GM19238 (cell line): ENCODE measurements around the gene ITGB8.
"Not testable (repeated sequence)": the region's sequence is repeated elsewhere in the genome, so short reads cannot be mapped to it uniquely, and the experiment has no call there.

Experiments used
- DNase-seq: peaks from one replicate; pipeline ENCODE4 v3.0.0; 2011; ENCODE audit warnings: low spot score; ENCODE audit not compliant: insufficient read length

Gene ITGB8

DNA sequence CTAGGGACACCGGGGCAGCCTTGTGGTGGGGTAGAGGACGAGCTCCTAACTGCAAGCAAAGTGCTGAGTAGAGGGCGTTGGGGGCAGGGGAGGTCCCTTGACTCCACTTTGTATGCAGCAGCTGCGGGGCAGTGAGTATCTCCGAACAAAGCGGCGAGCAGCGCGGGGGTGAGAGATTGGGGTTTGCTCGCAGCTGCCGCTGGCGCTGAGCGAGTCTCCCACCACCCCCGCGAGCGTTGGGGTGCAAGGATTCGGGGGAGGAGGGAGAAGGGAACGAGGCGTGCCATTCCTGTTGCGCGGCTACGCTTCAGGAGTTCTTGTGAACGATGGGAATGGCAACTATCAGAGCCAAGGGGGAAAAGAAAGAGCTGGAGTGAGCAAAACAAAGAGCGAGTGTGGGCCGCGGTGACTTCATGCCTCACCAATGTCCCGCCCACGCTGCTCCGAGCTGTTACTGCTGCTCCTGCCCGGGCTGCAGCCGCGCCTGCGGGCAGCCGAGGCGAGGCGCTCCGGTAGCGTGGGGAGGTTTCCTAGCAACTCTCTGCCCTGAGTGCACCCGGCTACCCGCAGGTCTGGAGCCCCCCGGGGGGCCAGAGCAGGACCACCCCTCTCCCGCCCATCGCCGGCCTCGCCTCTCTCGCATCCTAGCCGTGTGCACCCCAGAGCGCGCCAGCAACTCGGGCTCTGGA is at the start of gene ITGB8:
Gene ITGB8, plus strand, starts transcription at position 662 of the 689 bp plus-strand sequence. CDS start 907 bp downstream, outside the sequence.
- DNase-seq: peak; percentile 32

DNA sequence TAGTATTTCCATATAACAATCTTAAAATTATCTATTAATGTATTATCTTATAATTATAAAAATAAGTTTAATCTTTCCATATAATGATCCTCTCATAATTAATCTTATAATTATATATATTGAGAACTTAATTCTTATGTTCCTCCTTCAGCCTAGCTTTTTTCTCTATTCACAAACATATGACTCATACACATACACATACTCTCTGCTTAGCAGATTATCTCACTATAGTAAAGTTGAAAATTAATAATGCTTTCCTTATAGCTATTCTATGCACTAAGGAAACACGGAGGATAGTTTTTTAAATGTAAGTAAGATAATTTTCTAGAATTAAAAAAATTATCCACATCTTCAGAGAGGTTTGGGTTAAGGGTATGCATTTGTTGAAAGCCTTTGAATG is 47.7 kb upstream of the ITGB8 start:
- DNase-seq: no peak

DNA sequence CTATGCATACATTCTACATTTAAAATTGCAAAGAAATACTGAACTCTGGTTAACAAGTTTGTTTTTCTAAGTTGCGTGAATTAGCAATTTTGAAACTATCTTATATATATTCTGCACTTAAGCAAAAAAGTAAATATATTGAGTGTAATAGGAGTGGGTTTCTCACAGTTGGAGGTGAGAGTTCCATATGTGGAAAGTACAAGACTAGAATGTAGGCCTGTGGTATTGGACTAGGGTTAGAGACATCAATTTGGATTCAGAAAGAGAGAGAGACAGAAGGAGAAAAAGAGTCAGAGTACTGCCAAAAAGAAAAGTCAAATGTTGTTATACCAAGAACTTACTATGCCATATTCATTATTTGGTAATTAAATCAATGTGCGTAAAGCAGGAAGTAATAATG is 47.3 kb upstream of the ITGB8 start:
- no peak for DNase-seq

DNA sequence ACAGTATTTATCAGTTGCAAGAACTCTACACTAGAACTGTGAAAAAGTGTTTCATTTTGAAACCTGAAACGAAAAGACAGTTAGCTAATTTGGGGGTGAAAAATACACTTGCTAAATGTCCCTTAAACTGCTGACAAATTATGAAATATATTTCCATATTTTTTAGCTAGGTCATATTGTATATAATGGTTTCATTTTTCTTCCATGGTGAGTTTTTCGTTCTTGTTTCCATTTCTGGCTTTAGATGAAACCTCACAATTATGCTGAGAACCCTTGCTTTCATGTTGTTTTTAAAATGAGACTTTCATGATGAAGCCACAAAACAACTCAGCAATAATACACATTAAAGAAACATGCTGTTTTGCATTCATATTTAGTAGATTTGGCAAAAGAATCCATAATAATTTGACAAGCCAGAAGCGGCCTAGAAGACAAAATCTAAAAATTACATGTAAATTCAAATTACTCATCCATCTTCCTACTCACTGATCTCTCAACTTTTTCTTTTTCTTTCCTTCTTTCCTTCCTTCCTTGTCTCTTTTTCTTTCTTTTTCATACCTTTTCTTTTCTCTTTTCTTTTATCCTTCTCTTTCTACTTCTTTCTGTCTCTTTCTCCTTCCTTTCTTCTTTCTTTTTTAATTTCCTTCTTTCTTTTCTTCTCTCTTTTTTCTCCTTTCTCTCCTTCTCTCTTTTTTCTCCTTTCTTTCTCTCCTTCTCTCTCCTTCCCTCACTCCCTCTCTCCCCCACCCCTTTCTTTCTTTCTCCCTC is 46.5 kb upstream of the ITGB8 start:
- DNase-seq: no peak

DNA sequence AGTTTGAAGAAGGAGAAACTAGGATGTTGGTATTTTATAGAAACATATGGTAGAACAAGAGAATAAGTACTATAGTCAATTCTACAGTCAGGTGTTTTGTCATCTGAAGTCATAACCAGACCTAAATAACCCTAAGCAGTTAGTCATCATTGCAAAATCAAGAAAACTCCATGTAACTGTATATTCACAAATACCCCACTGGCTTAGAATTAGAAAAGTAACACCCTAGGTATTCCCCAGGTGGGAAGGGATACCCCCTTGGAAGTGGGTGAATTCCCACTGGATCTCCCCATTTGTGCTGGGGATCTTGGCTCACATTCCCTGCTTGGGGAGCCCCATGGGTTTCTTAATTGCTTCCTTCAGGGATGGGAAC is 45.9 kb upstream of the ITGB8 start:
- no peak for DNase-seq

DNA sequence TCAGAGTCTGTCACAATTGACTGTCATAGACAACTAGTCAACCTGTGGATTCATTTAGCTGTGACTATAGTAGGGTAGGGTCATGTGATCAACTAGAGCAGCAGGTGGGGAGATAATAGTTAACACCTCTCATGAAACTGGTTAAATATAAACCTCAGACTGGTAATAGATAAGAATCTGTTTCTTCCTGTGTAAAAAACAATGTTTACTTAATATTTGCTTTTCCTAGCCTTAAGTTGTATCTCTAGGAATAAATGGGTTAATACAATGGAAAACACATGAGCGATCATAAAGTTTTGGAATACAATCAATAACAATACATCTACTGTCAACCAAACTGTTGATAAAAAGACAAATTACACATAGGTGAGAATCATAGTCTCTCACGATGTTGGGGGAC is 43.4 kb upstream of the ITGB8 start:
- no peak for DNase-seq

DNA sequence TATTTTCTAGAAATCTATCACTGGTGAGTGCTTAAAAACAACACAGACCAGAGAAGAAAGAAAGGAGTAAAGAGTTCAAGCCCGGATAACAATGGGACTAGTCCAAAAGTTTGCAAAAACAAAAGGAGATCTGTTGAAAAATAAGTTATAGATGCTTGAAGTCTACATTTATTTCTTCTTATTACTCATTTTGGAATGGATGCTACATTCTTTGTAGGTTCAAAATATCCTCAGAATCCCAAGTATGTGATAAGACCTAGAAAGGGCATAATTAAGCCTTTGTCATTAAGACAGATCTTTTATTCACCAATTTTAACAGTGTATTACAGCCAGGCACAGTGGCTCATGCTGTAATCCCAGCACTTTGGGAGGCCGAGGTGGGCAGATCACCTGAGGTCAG is 42.7 kb upstream of the ITGB8 start:
- DNase-seq: no peak

DNA sequence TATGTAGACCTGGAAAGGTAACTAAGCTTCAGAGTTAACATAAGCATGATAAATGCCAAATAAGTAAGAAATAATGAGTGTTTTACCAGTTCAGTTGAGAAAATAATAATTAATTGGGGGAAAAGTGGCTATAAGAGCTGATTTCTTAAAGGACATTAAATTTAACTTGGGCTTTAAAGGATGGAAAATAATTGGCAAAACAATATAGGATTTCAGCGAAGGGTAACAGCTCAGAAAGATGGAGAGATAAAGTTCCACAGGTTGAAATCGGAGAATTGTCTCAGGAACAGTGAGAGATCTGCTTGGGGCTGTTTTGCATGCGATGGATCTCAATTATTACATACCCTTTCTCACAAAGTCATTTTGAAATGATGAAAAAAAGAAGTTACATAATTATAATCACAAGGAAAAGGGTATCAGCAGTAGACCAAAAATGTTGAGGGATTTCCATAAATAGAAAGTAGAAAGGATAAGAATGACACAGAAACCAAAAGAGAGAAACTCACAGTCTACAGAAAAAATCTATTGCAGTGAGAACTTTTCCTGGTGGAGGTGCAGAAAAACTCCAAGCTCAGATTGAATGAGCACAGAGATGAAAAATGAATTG is 40.1 kb upstream of the ITGB8 start:
- DNase-seq: no peak

DNA sequence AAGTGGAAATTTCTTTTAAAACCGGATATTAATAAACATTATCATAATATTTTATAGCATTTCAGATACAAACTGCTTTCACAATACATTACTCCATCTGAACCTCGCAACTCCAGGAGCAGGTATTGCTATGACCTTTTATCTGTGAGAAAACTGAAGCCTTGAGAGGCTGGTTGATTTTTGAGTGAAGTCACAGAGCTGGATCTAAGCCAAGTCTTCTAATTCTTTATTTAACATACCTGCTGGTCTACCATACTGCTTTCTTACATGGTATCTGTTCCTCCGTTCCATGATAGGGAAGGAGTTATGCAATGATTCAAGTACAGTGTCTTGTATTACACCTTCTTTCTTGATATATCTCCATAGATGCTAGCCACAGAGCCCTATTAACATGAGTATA is 37.4 kb upstream of the ITGB8 start:
- DNase-seq: no peak

DNA sequence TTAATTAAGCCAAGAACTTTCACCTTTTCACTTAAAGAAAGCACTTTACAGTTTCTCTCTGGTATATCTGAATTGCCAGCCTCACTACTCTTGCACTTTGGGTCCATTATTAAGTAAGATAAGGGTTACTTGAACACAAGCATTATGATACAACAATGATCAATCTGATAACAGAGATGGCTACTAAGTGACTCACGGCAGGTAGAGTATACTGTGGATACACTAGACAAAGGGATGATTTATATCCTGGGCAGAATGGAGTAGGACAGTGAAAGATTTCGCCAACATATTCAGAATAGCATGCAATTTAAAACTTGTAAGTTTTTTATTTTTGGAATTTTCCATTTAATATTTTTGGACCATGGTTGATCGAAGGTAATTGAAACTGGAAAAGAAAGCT is 34.3 kb upstream of the ITGB8 start:
- DNase-seq: no peak

DNA sequence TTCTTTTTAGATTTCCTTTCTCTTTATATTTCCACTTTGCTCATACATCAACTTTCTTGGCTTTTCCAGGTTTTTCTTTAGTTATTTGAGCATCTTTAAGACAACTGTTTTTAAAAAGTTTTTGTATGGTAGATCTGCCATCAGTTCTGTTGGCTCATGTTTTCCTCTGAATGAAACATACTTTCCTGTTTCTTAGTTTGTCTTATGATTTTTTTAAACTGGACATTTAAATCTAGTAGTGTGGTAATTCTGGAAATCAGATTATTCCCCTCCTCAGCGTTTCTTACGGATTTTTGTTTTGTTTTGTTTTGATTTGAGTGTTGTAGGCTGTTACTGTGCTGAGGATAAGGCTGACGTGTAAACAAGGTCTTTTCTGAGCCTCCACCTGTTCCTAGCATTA is 33.8 kb upstream of the ITGB8 start:
- DNase-seq: no peak

DNA sequence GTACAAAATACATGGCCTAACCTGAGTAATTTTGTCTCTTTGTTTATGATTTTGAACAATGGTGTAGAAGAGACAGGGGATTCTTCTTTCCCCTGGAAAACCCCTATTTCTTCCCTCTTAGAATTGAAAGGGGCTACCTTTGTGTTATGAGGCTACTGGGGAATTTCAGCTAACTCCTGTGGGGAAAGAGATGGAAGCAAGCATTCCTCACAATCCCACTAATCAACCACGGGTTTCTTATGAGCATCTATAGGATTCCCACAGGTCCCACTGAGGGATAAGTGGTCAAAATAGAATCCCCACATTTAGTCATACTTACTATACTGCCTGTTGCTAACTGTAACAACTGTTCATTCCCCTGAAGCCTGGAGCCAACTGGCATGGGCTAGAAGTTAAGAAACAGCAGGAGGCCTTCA is 32.2 kb upstream of the ITGB8 start:
- DNase-seq: no peak

DNA sequence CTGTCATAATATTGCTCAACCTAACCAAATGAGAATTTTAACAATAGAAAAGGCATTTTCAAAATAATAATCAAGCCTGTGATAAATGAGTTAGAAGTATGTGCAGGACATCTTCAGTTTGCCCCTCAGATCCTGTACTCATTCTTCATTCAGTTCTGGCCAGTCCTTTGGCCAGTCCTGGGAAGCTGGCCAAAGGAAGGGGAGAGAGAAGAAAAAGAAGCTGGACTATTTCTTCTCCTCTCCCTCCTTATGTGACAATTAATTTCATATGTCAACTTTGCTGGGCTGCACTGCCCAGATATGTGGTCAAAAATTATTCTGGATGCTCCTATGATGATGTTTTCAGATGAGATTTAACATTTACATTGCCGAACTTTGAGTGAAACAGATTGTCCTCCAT is 31.6 kb upstream of the ITGB8 start:
- DNase-seq: no peak

DNA sequence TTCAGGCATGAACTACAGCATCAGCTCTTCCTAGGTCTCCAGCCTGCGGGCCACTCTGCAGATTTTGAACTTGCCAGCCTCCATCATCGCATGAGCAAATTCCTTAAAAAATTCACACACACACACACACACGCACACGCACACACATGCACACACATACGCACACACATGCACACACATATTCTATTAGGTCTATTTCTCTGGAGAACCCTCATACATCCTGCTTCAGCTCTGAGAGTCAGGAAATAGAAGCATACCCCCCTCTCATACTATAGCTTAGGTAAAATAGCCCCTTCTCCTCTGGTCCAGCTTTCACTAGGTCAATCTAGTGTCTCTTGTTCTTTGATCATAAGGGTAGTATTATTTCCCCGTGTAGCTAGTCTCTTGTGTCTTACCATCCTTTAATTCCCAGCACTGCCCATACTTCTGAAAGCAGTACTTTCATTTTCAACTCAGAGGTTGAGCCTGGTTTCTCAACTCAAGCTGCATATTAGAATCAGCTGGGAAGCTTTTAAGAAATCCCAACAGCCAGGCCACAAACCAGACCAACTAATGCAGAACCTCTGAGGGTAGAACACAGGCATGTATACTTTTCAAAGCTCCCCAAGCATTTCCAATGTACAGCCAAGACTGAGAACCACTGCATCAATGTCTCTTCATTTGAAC is 30.9 kb upstream of the ITGB8 start:
- no peak for DNase-seq

DNA sequence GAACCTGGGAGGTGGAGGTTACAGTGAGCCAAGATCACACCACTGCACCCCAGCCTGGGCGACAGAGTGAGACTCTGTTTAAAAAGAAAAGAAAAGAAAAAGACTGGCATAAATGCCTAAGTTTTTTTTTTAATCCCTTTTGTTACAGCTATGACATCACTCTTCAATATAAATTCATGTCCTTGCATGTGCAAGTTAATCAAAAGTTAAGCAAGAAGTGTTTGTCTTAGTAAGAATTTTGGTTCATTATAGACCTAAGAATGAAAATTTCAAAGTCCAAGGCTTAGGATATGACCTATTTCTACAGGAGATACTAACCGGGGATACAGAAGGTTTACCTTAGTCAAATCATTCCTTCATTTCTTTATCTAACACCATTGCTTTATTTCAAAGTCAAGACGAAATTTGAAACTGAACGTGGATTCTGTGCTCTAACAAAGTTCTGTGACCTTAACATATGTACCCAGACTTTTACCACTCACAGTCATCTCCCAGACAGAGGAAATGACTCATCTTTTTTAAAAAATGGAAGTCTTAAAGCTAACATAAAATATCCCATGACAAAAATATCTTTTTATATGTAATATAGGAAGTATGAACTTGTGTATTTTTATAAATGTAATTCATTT is 29.3 kb upstream of the ITGB8 start:
- no peak for DNase-seq

DNA sequence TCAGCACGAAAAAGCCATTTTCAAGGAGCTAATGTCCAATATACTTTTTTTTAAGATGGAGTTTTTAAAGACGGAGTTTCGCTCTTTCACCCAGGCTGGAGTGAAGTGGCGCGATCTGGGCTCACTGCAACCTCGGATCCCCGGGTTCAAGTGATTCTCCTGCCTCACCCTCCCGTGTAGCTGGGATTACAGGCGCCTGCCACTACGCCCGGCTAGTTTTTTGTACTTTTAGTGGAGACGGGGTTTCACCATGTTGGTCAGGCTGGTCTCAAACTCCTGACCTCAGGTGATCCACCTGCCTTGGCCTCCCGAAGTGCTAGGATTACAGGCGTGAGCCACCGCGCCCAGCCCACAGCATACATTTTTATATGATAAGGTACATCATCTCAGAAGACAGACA is 28.4 kb upstream of the ITGB8 start:
- not testable (repeated sequence) for DNase-seq

DNA sequence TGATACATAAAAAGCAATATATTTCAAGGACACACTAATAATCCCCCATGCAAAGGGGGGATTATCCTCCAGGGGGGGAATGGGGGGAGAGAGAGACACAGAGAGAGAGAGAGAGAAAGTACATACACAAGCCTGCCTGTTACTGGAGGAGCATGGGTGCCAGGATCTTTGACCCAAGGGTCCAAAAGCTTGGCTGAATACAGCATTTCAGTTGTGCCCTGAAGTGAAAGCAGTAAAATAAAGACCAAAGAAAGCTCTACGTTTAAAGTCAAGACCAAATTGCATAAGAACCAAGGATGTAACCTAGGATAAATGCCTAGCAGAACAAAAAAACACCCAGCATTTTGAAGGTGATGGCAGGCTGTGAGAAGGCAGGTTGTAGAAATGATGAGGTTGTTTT is 27.8 kb upstream of the ITGB8 start:
- DNase-seq: no peak

DNA sequence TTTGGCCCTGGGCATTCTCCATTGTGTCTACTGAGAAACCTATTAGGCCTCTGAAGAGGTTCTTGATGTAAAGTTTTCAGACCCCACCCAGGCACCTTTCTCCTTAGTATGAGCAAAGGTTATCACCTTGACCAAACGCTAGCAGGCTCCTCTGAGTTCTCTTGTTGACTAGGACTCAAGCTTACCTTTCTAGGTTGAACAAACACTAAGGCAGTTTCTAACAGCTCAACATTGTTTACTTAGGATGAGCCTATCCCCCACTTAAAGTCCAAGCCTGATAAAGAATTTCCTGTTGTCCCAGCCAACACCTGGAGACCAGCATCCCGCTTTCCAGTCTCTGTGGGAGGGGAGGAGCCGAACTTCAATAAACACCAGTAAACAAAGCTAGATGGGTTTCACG is 26.3 kb upstream of the ITGB8 start:
- no peak for DNase-seq

DNA sequence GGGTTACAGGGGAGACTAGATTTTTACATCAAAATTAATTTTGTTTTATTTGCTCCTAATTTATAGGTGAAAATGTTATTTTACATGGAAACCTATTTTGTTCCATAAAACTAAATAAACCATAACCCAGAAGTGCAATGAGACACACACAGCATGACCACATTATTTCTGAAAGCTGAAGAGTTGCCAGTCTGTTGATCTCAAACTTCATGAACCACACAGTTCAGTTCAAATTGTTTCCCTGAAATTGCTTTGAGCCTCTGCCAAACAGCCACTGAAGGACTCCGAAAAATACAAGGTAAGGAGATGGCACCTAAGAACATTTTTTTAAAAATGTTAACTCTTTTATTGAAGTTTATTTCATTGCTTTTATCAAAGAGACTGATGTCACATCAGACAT is 25.0 kb upstream of the ITGB8 start:
- no peak for DNase-seq

DNA sequence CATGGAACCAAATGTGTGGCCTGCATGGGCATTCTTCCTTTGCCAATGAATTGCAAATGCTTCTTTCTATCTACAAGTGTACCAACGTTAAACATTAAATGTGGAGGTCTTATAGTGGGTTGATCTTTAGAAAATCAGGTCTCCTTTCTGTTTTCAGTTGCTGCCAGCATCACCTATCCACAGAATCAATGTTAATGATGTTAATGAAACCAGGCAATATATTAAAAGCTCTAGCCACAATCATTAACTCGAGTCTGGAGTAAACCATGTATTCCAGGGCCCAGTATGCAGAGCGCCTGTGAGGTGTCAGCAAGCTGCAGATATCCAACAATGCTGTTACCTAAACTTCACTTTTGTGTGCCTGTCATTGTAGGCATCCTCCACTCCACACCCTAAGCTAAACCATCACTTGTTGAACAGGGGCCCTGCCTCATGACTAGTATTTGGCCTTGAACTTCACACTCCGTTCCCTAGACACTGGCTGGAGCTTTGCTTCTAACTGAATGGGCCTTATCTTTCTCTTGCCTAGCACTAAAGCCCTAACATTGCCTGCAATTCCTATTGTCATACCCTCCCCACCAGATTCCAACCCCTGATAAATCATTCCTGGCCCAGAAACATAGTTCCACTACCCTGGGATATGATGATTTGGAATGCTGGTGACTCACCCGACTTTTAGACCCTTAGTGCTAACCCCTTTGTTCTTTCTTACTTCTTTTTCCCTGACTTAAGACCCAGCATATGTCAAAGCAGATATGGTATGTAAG is 24.3 kb upstream of the ITGB8 start:
- no peak for DNase-seq

DNA sequence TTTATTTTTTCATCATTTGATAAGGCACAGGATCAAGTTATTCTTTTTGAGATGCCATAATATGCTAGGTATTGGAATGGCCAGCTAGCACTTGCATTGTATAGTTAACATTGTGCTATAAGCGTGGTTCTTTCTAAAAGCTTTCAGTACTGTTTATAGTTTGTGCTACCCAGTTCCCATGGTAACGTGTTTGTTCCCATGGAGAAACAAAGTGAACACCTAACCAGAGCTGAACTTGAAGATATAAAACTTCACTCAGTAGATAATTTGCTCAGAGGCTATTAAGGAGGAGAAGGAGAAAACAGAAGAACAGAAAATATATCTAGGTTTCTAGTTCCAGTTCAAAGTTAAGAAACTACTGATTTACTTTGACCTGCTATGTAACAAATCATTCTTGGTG is 23.6 kb upstream of the ITGB8 start:
- DNase-seq: no peak
